HG03045 (cell line): ENCODE data around the gene TMEM129.

Experiments used
- ATAC-seq: cut with Tn5 transposase; IDR thresholded peaks from one replicate; pipeline ENCODE4 v1.9.1; 2021; ENCODE audit warnings: mild to moderate bottlenecking, moderate library complexity; ENCODE audit not compliant: unreplicated experiment

Gene TMEM129

DNA sequence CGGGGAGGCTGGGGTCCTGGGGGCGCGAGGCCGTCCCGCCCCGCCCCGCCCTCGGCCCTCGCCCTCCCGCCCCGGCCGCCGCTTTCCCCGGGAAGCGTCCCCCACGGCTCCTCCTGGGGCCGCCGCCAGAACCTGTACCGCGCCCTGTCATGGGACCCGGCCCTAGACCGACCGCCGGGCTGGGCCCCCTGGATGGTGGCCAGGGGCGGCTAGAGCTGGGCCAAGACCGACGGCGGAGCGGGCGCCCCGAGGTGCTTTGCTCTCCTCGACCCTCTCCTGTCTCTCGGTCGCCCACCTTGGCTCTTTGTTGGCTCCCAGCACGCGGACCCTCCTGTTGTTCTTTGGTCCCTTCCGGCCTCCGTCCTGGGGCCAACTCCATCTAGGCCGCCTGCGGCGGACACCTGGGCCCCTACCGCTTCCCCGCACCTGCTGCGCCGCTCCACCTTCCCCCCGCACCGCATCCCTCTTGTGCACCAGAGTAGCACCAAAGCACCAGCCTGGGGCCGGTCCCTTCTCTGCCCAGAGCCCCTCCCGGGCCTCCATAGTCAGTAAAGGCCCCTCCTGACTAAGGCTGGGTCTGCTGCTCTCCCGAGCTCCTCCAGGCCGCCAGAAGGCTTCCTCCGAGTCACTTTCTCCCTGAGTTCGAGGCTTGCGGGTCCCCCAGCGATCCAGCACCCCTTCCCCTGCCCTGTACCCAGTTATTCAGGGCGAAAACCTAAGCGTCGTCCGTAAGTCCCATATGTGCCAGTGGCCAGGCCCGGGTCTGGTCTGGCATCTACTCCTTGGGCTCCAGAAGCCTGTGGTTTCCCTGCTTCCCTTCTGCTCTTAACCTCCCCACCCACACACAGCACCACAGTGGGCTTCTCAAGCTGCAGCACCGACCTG, 785 bp upstream of the TMEM129 start:
- no peak for ATAC-seq

- peak; percentile 17 for ATAC-seq
Measured at GRCh38 chr4:1720163-1720983, 750 bp downstream of the TMEM129 start.

- ATAC-seq = no peak
Measured at GRCh38 chr4:1718095-1718850, 2.9 kb downstream of the TMEM129 start.

- ATAC-seq = no peak
Measured at GRCh38 chr4:1717129-1718094, 3.7 kb downstream of the TMEM129 start.

GRCh38 chr4:1716065-1716945, 4.8 kb downstream of the TMEM129 start:
- ATAC-seq = no peak

DNA sequence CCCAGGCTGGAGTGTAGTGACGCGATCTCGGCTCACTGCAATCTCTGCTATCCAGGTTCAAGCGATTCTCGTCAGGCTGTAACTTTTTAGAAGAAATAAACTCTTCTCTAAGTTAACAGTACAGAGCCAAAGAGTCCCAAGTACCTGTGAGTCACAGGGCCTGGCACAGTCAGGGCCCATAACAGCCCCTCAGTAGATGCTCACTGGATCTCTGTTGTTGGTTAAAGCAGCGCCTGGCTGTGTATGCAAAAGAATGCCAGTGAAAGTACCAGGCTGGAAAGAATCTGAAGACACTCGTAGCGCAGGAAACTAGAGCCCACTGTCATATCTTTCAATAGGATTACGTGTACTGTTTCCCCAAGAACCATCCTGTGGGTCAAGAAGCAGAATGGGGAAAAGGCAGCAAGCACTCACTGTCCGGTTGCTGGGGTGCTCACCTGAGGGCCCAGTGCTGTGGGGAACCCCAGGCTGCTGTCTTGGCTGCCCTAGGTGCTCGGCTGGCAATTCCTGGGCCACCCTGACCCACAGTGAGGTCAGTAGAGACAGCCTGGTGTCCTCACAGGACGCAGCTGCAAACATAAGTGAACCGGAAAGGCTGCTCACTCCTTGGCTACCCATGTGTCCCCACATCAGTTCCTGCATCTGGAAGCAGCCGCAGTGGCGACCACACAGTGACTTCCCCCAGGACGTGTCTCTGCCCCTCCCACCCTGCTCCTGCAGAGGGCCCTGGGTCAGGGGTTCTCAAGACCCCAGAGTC, 5.9 kb downstream of the TMEM129 start:
- no peak for ATAC-seq

DNA sequence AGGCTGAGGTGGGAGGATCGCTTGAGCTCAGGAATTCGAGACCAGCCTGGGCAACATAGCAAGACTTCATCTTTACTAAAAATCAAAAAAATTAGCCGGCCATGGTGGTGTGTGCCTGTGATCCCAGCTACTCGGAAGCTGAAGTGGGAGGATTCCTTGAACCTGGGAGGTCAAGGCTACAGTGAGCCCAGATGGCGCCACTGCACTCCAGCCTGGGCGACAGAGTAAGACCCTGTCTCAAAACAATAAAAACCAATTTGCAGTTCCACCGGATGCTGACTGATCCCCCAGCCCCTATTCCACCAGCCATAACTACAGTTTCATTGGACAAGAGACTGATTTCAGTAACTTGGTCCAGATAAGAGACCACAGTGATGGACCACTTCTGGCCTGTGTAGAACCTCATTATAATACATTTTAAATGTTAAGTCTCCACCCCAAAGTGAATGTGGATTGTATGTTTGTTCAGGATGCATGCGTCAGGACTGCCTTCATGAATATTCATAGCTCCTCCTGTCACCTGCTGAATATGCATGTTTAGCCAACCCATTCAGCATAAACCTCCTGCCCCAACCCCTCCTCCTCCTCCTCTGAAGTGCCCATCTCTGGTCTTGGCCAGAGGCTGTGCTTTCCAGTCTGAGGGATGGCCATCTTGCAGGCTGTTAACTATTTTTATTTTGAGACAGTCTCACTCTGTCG, 6.7 kb downstream of the TMEM129 start:
- no peak for ATAC-seq

- peak; percentile 2 for ATAC-seq
Measured at GRCh38 chr4:1713003-1713851, 7.9 kb downstream of the TMEM129 start.

- ATAC-seq = peak; percentile 81
Measured at GRCh38 chr4:1712216-1713002, 8.7 kb downstream of the TMEM129 start, which contains the start of gene SLBP. Gene SLBP (minus strand): TSS chr4:1712319. CDS start chr4:1712188, 131 bp downstream.

GRCh38 chr4:1711571-1712215, 9.4 kb downstream of the TMEM129 start:
- ATAC-seq = peak; percentile 7

DNA sequence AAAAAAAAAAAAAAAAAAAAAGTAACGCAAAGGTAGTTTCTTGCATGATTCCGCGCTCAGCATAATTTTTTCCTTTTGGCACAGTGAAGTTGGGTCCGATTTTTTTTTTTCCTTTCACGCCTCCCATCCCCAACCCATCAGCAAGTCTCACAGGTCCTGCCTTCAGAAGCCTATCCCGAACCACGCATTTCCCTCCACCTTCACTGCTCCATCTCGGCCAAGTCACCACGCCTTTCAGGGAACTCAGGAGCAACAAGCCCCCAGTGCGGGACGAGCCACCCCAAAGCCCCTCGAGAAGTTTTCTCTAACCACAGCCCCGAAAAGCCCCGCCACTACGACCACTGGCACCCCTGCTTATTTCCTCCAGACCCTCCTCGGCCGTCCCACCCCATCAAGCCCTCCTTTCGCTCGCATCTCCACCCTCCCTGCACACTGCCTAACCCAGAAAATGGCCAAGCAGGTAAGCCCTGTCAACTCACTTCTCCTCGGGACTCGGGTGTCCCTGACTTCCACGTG, 10.0 kb downstream of the TMEM129 start:
- ATAC-seq = no peak

DNA sequence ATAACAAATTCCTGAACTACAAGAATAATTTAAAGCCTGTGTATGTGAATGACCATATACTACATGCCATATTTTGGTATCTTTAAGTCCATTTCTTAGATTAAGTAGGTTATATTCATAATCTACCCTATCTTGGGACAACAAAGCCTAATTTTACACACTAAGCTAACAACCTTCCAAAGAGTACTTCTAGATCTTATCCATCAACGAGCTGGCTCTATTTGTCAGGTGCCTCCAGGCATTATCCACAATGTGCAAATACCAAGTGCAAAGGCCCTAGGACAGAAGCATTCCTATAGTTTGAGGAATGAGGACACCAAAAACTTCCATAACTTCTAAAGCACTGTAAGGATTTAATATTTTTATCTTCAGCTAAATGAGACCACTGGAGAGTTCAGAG, 12.5 kb downstream of the TMEM129 start:
- no peak for ATAC-seq

GRCh38 chr4:1706358-1706757, 14.8 kb downstream of the TMEM129 start:
- ATAC-seq = no peak

DNA sequence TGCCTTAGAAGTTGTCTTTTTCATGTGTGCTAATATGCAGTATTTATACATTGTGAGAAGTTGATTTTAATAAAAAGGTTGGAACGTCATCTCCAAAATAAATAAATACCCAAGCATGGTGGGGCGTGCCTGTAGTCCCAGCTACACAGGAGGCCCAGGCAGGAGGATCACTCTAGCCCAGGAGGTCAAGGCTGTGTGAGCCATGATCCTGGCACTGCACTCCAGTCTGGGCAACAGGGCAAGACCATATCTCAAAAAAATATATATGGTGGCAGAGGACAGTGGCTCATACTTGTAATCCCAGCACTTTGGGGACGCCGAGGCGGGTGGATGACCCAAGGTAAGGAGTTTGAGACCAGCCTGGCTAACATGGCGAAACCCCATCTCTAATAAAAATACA, 15.4 kb downstream of the TMEM129 start:
- ATAC-seq = no peak

- no peak for ATAC-seq
Measured at GRCh38 chr4:1703867-1704266, 17.3 kb downstream of the TMEM129 start.
